CD4-positive, alpha-beta T cell treated with Interleukin-10 for 1 hour (primary cell): ENCODE measurements around the gene UTP18.
"Not testable (repeated sequence)": the region's sequence is repeated elsewhere in the genome, so short reads cannot be mapped to it uniquely, and the experiment has no call there.

Experiments used
- DNase-seq: peaks from one replicate; pipeline ENCODE4 v3.0.0-alpha.2; 2020

UTP18 gene

GRCh38 chr17:51259564-51260236 is 646 bp upstream of the UTP18 start, which contains the start of gene MBTD1:
Gene MBTD1, minus strand, starts transcription at chr17:51260049. Its CDS starts 34,888 bp downstream, at chr17:51225161.
- peak; percentile 96 for DNase-seq

GRCh38 chr17:51261024-51261963 is 948 bp downstream of the UTP18 start:
- no peak for DNase-seq

- no peak for DNase-seq
Observed at GRCh38 chr17:51263006-51263405, 2.7 kb downstream of the UTP18 start.

- DNase-seq, result not testable (repeated sequence)
Observed at GRCh38 chr17:51264466-51264865, 4.1 kb downstream of the UTP18 start.

DNA sequence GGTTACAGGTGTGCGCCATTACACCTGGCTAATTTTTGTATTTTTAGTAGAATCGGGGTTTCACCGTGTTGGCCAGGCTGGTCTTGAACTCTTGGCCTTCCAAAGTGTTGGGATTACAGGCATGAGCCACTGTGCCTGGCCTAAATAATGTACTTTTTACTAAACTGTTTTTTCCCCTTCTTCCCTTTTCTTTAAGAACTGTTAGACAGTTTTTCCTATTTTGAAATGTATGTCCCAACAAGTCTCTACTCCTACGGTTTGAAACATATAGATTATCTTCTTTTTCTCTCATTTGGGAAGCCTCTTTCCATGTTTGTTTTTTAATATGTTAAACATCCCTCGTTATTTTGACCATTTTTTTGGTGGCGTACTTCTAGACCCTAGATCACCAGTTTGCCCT is 9.6 kb downstream of the UTP18 start:
- DNase-seq, result no peak

GRCh38 chr17:51270636-51271035 is 10.3 kb downstream of the UTP18 start:
- DNase-seq, result no peak

- DNase-seq, result no peak
Observed at GRCh38 chr17:51272812-51273211, 12.5 kb downstream of the UTP18 start.

GRCh38 chr17:51275381-51275780 is 15.0 kb downstream of the UTP18 start:
- no peak for DNase-seq

DNA sequence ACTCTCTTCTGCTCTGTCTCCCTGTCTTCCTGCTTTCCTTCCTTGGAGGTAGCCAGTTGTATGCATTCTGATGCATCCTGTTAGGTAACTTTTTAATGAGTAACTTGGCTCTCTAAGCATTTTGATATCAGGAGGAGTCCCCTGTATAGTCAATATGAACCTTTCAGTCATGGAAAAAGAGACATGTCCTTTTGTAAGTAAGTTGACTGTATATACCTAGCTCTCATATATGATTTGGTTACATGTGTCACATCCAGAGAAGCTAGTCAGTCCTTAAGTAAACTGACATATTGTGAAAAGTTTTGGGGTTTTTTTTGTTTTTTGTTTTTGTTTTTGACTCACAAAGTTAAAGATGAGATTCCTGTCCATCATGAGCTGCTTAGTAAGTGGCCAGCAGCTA is 18.8 kb downstream of the UTP18 start:
- no peak for DNase-seq

GRCh38 chr17:51287412-51287811 is 27.1 kb downstream of the UTP18 start:
- DNase-seq, result no peak

GRCh38 chr17:51289696-51290111 is 29.4 kb downstream of the UTP18 start:
- DNase-seq, result no peak

- not testable (repeated sequence) for DNase-seq
Observed at GRCh38 chr17:51294338-51294737, 34.0 kb downstream of the UTP18 start.

GRCh38 chr17:51298508-51299371 is 38.4 kb downstream of the UTP18 start:
- peak; percentile 22 for DNase-seq

GRCh38 chr17:51299859-51300258 is 39.5 kb downstream of the UTP18 start:
- no peak for DNase-seq

GRCh38 chr17:51305182-51305581 is 44.8 kb downstream of the UTP18 start:
- no peak for DNase-seq

- DNase-seq, result not testable (repeated sequence)
Observed at GRCh38 chr17:51312003-51312402, 51.7 kb downstream of the UTP18 start.

GRCh38 chr17:51319186-51319585 is 58.8 kb downstream of the UTP18 start:
- no peak for DNase-seq

- peak; percentile 8 for DNase-seq
Observed at GRCh38 chr17:51322390-51323029, 62.2 kb downstream of the UTP18 start.

DNA sequence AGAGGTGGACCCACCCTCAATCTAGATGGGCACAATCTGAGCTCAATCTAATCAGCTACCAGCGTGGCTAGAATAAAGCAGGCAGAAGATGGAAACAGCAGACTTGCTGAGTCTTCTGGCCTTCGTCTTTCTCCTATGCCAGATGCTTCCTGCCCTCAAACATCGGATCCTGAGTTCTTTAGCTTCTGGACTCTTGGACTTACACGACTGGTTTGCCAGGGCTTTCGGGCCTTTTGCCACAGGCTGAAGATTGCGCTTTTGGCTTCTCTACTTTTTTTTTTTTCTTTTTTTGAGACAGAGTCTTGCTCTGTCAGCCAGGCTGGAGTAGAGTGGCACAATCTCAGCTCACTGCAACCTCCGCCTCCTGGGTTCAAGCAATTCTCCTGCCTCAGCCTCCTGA is 65.1 kb downstream of the UTP18 start:
- DNase-seq, result no peak

DNA sequence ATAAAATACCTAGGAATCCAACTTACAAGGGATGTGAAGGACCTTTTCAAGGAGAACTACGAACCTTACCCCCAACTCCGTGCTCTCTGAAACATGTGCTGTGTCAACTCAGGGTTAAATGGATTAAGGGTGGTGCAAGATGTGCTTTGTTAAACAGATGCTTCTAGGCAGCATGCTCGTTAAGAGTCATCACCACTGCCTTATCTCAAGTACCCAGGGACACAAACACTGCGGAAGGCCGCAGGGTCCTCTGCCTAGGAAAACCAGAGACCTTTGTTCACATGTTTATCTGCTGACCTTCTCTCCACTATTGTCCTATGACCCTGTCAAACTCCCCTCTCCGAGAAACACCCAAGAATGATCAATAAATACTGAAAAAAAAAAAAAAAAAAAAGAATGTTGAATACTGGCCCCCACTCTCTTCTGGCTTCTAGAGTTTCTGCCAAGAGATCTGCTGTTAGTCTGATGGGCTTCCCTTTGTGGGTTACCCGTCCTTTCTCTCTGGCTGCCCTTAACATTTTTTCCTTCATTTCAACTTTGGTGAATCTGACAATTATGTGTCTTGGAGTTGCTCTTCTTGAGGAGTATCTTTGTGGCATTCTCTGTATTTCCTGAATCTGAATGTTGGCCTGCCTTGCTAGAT is 70.6 kb downstream of the UTP18 start:
- not testable (repeated sequence) for DNase-seq

DNA sequence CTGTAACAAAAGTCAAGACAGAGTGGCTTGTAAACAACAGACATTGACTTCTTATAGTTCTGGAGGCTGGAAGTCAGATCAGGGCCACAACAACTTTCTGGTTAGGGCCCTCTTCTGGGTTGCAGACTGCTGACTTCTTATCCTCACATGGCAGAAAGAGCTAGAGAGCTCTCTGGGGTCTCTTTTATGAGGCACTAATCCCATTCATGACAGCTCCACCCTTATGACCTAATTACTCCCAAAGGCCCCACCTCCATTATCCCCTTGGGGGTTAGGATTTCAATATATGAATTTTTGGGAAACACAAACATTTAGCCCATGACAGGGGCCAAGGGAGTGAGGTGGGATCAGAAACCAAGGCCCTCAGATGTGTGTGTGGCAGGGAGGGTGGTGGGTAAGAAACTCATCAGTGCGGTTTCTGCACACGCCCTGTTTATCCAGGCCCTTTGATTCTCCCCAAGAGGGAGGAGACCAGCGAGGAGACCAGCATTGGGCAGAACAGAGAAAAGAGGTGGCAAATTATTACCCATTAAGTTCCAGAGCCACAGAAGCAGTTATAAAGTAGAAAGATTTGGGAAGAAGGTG is 74.8 kb downstream of the UTP18 start:
- DNase-seq, result no peak
